A673 (cell line): ENCODE measurements around the gene HMOX1. TPM values are rescaled to one million over a fixed set of nuclear protein-coding genes. Genes with fewer than 3 reads are reported as not detected.
"Not testable (repeated sequence)": the region's sequence is repeated elsewhere in the genome, so short reads cannot be mapped to it uniquely, and the experiment has no call there.

Source experiments
- BruUV-seq: library from RNA; stranded (reverse); fragments of 400-500 nt; replicated peaks from 2 replicates; lab custom pipeline; 2021; lab: Mats Ljungman, UMichigan
- CTCF ChIA-PET: fragments of 300-600 bp; sonication (Branson Sonifier 250); formaldehyde crosslinking; loops from one replicate; lab custom pipeline; 2022; ENCODE audit warnings: antibody characterized with exemption; lab: Charles Lee
- POLR2A ChIA-PET: fragments of 300-600 bp; sonication (Branson Sonifier 250); formaldehyde crosslinking; loops from one replicate; lab custom pipeline; 2022; ENCODE audit warnings: antibody characterized with exemption; ENCODE audit not compliant: low non-redundant PET; lab: Charles Lee
- DNase-seq: peaks from one replicate; pipeline ENCODE4 v3.0.0-alpha.2; 2015; ENCODE audit warnings: low spot score
- H3K27ac ChIP-seq: fragments of 200-600 bp; sonication (generic); 2 replicates; pipeline ENCODE4 v1.5.1; 2016; ENCODE audit warnings: mixed run types, low read depth, mild to moderate bottlenecking, mixed read lengths, antibody characterized with exemption, low read length; ENCODE audit not compliant: poor library complexity, severe bottlenecking
- H3K27me3 ChIP-seq: fragments of 200-600 bp; sonication (generic); replicated peaks from 2 replicates; pipeline ENCODE4 v1.6.1; 2017; ENCODE audit warnings: mixed run types, low read depth, mild to moderate bottlenecking, mixed read lengths, antibody characterized with exemption, low read length; ENCODE audit not compliant: insufficient read depth, poor library complexity
- H3K36me3 ChIP-seq: fragments of 200-600 bp; sonication (generic); 2 replicates; pipeline ENCODE4 v1.6.1; 2016; ENCODE audit warnings: mixed run types, mild to moderate bottlenecking, mixed read lengths, antibody characterized with exemption, low read length; ENCODE audit not compliant: insufficient read depth, poor library complexity, severe bottlenecking
- H3K4me1 ChIP-seq: fragments of 200-600 bp; sonication (generic); 2 replicates; pipeline ENCODE4 v1.6.1; 2017; ENCODE audit warnings: mixed run types, mild to moderate bottlenecking, mixed read lengths, antibody characterized with exemption, low read length; ENCODE audit not compliant: insufficient read depth, poor library complexity, severe bottlenecking
- H3K4me3 ChIP-seq: fragments of 200-600 bp; sonication (generic); 2 replicates; pipeline ENCODE4 v1.5.1; 2016; ENCODE audit warnings: low read depth, mixed run types, mild to moderate bottlenecking, mixed read lengths, low read length; ENCODE audit not compliant: poor library complexity, severe bottlenecking
- H3K9me3 ChIP-seq: fragments of 200-600 bp; sonication (generic); 2 replicates; pipeline ENCODE4 v1.6.1; 2016; ENCODE audit warnings: mixed run types, low read depth, mild to moderate bottlenecking, mixed read lengths, antibody characterized with exemption, low read length; ENCODE audit not compliant: poor library complexity, severe bottlenecking
- CTCF ChIP-seq: fragments of 300-800, 200-600 bp; sonication (generic); conservative IDR thresholded peaks from 2 replicates; pipeline ENCODE4 v1.5.1; 2017; ENCODE audit warnings: low read depth, mild to moderate bottlenecking, antibody characterized with exemption, low read length, moderate library complexity, mixed read lengths
- EZH2 ChIP-seq: fragments of 200-600 bp; sonication (generic); IDR thresholded peaks from 2 replicates; pipeline ENCODE4 v1.6.1; 2017; ENCODE audit warnings: borderline replicate concordance, low read depth, mild to moderate bottlenecking, mixed read lengths, antibody characterized with exemption, low read length; ENCODE audit not compliant: poor library complexity, severe bottlenecking
- intact Hi-C: fragments of 100-400 bp; cut with micrococcal nuclease; formaldehyde crosslinking; loops from one replicate; pipeline ENCODE4 v1.10.0; 2022; ENCODE audit not compliant: unreplicated experiment
- total RNA-seq: library from RNA; stranded (reverse); gene quantifications from 2 replicates; pipeline ENCODE4 v1.2.3, GENCODE V29; 2021

The HMOX1 gene
- total RNA-seq, 1 experiment from 2014 or later: 2.5 TPM

DNA sequence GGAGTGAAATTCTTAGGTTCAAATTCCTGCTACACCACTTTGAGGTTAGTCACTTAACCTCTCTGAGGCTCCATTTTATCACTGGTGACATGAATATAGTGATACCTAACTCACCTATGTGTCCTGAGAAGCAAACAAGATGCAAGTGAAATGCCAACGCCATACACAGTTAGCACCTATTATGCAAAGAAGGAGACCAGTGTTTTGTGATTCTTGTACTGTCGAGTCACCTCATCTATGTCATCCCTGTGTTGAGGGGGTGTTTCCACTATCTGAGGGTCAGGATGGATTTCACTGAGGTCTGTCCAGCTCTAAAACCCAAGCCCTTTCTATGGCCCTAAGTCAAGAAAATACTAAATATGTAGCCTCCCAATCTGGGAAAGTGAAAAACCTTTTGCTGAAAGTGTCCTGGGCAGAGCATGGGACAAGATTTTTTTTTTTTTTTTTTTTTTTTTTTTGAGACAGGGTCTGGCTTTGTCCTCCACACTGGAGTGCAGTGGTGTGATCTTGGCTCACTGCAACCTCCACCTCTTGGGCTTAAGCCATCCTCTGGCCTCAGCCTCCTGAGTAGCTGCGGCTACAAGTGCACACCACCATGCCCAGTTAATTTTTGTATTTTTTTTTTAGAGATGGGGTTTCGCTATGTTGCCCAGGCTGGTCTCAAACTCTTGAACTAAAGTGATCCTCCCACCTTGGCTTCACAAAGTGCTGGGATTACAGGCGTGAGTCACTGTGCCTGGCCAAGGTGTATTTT, 14.1 kb downstream of the HMOX1 start:
- ChIA-PET CTCF (no interaction called here), POLR2A (interaction anchor here (0.7 kb wide), 1 partner anchor 83 kb away, joined by 16 read pairs; no protein-coding TSS in a partner anchor)
- no TSS peak for BruUV-seq
- Histone ChIP-seq H3K4me1 (no peaks in the 10 kb centered on the region), H3K27ac (no peak overlapping the region), H3K4me3 (no peak overlapping the region), H3K9me3 (no peaks in the 10 kb centered on the region), H3K36me3 (no peaks in the 10 kb centered on the region), H3K27me3 (no peaks in the 10 kb centered on the region)
- intact Hi-C loops: no loop called here
- TF ChIP-seq CTCF (no peak), EZH2 (no peak)
- DNase-seq: no peak

- CTCF ChIA-PET, H3K4me1 ChIP-seq, H3K4me3 ChIP-seq, H3K9me3 ChIP-seq, intact Hi-C loops, H3K27ac ChIP-seq, H3K27me3 ChIP-seq, DNase-seq, H3K36me3 ChIP-seq, POLR2A ChIA-PET, BruUV-seq: not testable (repeated sequence)
Measured at GRCh38 chr22:35396622-35397021, 15.7 kb downstream of the HMOX1 start.

GRCh38 chr22:35397095-35397904, 16.4 kb downstream of the HMOX1 start:
- Histone ChIP-seq H3K36me3 (peaks cover 13% of the 10 kb centered on the region), H3K27me3 (no peaks in the 10 kb centered on the region), H3K4me1 (peaks cover 15% of the 10 kb centered on the region), H3K4me3 (no peak overlapping the region), H3K27ac (no peak overlapping the region), H3K9me3 (no peaks in the 10 kb centered on the region)
- CTCF ChIA-PET: no interaction called here
- POLR2A ChIA-PET: interaction anchor here (0.6 kb wide), 1 partner anchor 616 kb away, joined by 3 read pairs; no protein-coding TSS in a partner anchor
- TF ChIP-seq EZH2: no peak
- TF ChIP-seq CTCF: no peak
- intact Hi-C loops: no loop called here
- no TSS peak for BruUV-seq
- no peak for DNase-seq
